ENCODE results near the gene COL18A1.

Gene COL18A1

DNA sequence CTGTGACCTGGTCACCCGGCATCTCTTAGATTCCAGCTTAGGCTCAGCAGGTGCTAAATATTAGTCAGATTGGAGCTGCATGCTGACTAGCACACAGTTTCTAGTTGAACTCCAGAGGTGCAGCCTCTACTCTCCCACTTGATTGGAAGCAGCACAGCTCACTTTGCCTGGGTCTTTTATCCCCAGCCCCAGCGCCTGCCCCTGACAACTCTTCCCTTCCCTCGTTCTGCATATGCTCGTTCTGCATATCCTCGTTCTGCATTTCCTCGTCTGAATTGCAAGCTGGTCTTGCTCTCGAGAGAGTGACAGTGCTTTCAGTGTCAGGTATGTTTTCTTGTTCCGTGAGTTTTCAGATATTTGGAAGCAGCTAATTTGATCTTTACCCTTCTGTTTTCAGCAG lies 11.7 kb downstream of the COL18A1 start:
- TF ChIP-seq MYC (IDR thresholded peaks at IDR 0.05; ENCODE audit: low read depth, low read length) (no peak), POLR2A (IDR thresholded peaks at IDR 0.05; ENCODE audit: extremely low read depth, insufficient read length) (no peak)
- TF ChIP-seq, protein P1, sequence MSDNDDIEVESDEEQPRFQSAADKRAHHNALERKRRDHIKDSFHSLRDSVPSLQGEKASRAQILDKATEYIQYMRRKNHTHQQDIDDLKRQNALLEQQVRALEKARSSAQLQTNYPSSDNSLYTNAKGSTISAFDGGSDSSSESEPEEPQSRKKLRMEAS (IDR thresholded peaks at IDR 0.05; ENCODE audit: low read depth, low read length), result no peak
- TF ChIP-seq, protein P2, sequence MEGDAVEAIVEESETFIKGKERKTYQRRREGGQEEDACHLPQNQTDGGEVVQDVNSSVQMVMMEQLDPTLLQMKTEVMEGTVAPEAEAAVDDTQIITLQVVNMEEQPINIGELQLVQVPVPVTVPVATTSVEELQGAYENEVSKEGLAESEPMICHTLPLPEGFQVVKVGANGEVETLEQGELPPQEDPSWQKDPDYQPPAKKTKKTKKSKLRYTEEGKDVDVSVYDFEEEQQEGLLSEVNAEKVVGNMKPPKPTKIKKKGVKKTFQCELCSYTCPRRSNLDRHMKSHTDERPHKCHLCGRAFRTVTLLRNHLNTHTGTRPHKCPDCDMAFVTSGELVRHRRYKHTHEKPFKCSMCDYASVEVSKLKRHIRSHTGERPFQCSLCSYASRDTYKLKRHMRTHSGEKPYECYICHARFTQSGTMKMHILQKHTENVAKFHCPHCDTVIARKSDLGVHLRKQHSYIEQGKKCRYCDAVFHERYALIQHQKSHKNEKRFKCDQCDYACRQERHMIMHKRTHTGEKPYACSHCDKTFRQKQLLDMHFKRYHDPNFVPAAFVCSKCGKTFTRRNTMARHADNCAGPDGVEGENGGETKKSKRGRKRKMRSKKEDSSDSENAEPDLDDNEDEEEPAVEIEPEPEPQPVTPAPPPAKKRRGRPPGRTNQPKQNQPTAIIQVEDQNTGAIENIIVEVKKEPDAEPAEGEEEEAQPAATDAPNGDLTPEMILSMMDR (IDR thresholded peaks at IDR 0.05; ENCODE audit: low read depth, low read length), result no peak
- DNase-seq (ENCODE audit: low read depth), result no peak
- no peak overlapping the region for H3K4me3 ChIP-seq (ENCODE audit: low read depth, low read length)

- no peak for DNase-seq (ENCODE audit: low read depth)
- H3K4me3 ChIP-seq (ENCODE audit: low read depth, low read length), result no peak overlapping the region
- TF ChIP-seq, protein P1 (IDR thresholded peaks at IDR 0.05; ENCODE audit: low read depth, low read length), result no peak
- TF ChIP-seq MYC (IDR thresholded peaks at IDR 0.05; ENCODE audit: low read depth, low read length), result no peak
- no peak for TF ChIP-seq POLR2A (IDR thresholded peaks at IDR 0.05; ENCODE audit: extremely low read depth, insufficient read length)
- TF ChIP-seq, protein P2 (IDR thresholded peaks at IDR 0.05; ENCODE audit: low read depth, low read length), result no peak
Measured at GRCh38 chr21:45417256-45417950, 12.4 kb downstream of the COL18A1 start.

GRCh38 chr21:45417951-45418300 lies 13.0 kb downstream of the COL18A1 start:
- TF ChIP-seq, protein P1 (IDR thresholded peaks at IDR 0.05; ENCODE audit: low read depth, low read length), result no peak
- TF ChIP-seq POLR2A (IDR thresholded peaks at IDR 0.05; ENCODE audit: extremely low read depth, insufficient read length) (no peak), MYC (IDR thresholded peaks at IDR 0.05; ENCODE audit: low read depth, low read length) (no peak)
- TF ChIP-seq, protein P2 (IDR thresholded peaks at IDR 0.05; ENCODE audit: low read depth, low read length), result no peak
- DNase-seq (ENCODE audit: low read depth), result no peak
- no peak overlapping the region for H3K4me3 ChIP-seq (ENCODE audit: low read depth, low read length)

GRCh38 chr21:45418301-45419071 lies 13.5 kb downstream of the COL18A1 start:
- DNase-seq (ENCODE audit: low read depth), result no peak
- TF ChIP-seq MYC (IDR thresholded peaks at IDR 0.05; ENCODE audit: low read depth, low read length), result no peak
- TF ChIP-seq, protein P2 (IDR thresholded peaks at IDR 0.05; ENCODE audit: low read depth, low read length), result no peak
- H3K4me3 ChIP-seq (ENCODE audit: low read depth, low read length), result no peak overlapping the region

DNA sequence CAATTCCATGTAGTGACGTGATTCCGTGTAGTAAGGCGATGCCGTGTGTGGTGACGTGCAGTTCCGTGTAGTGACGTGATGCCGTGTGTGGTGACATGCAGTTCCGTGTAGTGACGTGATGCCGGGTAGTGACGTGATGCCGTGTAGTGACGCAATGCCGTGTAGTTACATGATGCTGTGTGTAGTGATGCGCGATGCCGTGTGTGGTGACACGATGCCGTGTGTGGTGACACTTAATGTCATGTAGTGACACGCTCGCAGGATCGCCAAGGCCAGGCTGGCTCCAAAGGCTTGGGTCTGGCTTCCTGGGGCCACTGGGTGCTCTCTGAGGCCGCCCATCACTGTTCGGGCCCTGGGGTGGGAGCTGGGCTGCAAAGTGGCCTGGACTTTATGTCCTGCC lies 14.2 kb downstream of the COL18A1 start:
- H3K4me3 ChIP-seq (ENCODE audit: low read depth, low read length), result no peak overlapping the region
- no peak for TF ChIP-seq POLR2A (IDR thresholded peaks at IDR 0.05; ENCODE audit: extremely low read depth, insufficient read length)
- TF ChIP-seq, protein P2 (IDR thresholded peaks at IDR 0.05; ENCODE audit: low read depth, low read length), result no peak
- TF ChIP-seq MYC (IDR thresholded peaks at IDR 0.05; ENCODE audit: low read depth, low read length), result no peak
- TF ChIP-seq, protein P1 (IDR thresholded peaks at IDR 0.05; ENCODE audit: low read depth, low read length), result no peak
- no peak for DNase-seq (ENCODE audit: low read depth)

Measured in NB4 (cell line).